DOHH2 (cell line): ENCODE data around the gene PEX5.

Experiments
- H3F3A ChIP-seq: fragments of 200-600 bp; sonication (generic), shearing (Covaris generic); 2 replicates; pipeline ENCODE4 v1.6.0; 2016; ENCODE audit warnings: antibody characterized with exemption, mild to moderate bottlenecking; ENCODE audit not compliant: control insufficient read depth, insufficient read depth
- H3K27ac ChIP-seq: fragments of 200-600 bp; sonication (generic); 2 replicates; pipeline ENCODE4 v1.5.1; 2014; ENCODE audit warnings: low read depth, mild to moderate bottlenecking, low read length, moderate library complexity
- H3K27me3 ChIP-seq: fragments of 200-600 bp; sonication (generic); 2 replicates; pipeline ENCODE4 v1.6.1; 2014; ENCODE audit warnings: mild to moderate bottlenecking, low read length, mixed read lengths; ENCODE audit not compliant: control insufficient read depth
- H3K36me3 ChIP-seq: fragments of 200-600 bp; sonication (generic); 2 replicates; pipeline ENCODE4 v1.6.1; 2014; ENCODE audit warnings: mild to moderate bottlenecking, low read length, moderate library complexity, mixed read lengths; ENCODE audit not compliant: control insufficient read depth
- H3K4me1 ChIP-seq: fragments of 200-600 bp; sonication (generic); 2 replicates; pipeline ENCODE4 v1.6.1; 2014; ENCODE audit warnings: mild to moderate bottlenecking, low read length, mixed read lengths; ENCODE audit not compliant: control insufficient read depth
- H3K4me2 ChIP-seq: fragments of 200-600 bp; sonication (generic); 2 replicates; pipeline ENCODE4 v1.6.0; 2014; ENCODE audit warnings: mild to moderate bottlenecking, low read length, moderate library complexity
- H3K4me3 ChIP-seq: fragments of 200-600 bp; sonication (generic); 2 replicates; pipeline ENCODE4 v1.5.1; 2014; ENCODE audit warnings: mild to moderate bottlenecking, low read length, mixed read lengths
- H3K79me2 ChIP-seq: fragments of 200-600 bp; sonication (generic); 2 replicates; pipeline ENCODE4 v1.6.1; 2014; ENCODE audit warnings: mild to moderate bottlenecking, low read length, mixed read lengths; ENCODE audit not compliant: control insufficient read depth
- H3K9me2 ChIP-seq: fragments of 200-600 bp; sonication (generic); replicated peaks from 2 replicates; pipeline ENCODE4 v1.6.1; 2014; ENCODE audit warnings: mild to moderate bottlenecking, low read length, mixed read lengths; ENCODE audit not compliant: control insufficient read depth
- H3K9me3 ChIP-seq: fragments of 200-600 bp; sonication (generic); 2 replicates; pipeline ENCODE4 v1.6.1; 2014; ENCODE audit warnings: antibody characterized with exemption, low read length, mixed read lengths; ENCODE audit not compliant: control insufficient read depth, insufficient read depth
- H4K20me1 ChIP-seq: fragments of 200-600 bp; sonication (generic); 2 replicates; pipeline ENCODE4 v1.6.0; 2014; ENCODE audit warnings: low read depth, mild to moderate bottlenecking, antibody characterized with exemption, low read length, moderate library complexity; ENCODE audit not compliant: control insufficient read depth, insufficient read depth
- CTCF ChIP-seq: fragments of 200-600 bp; sonication (generic); IDR thresholded peaks from one replicate; pipeline ENCODE4 v1.5.1; 2014; ENCODE audit warnings: antibody characterized with exemption, mild to moderate bottlenecking, low read depth, low read length; ENCODE audit not compliant: poor library complexity, severe bottlenecking
- EZH2phosphoT487 ChIP-seq: fragments of 200-600 bp; sonication (generic); IDR thresholded peaks from 2 replicates; pipeline ENCODE4 v1.6.1; 2017; ENCODE audit warnings: borderline replicate concordance, mild to moderate bottlenecking, antibody characterized with exemption, low read length, moderate library complexity, mixed read lengths

Gene PEX5

GRCh38 chr12:7207866-7208625, 18.6 kb downstream of the PEX5 start:
- Histone ChIP-seq H3K36me3 (peaks cover 94% of the 10 kb centered on the region), H3K9me3 (peaks cover 3% of the 10 kb centered on the region; the same call in 1 of the 2 replicates), H3K27me3 (no peaks in the 10 kb centered on the region), H3K4me3 (no peak overlapping the region), H3K9me2 (no peaks in the 10 kb centered on the region), H3K4me2 (no peak overlapping the region), H3K27ac (no peak overlapping the region), H3K4me1 (peaks cover 28% of the 10 kb centered on the region), H4K20me1 (no peaks in the 10 kb centered on the region), H3F3A (no peaks in the 10 kb centered on the region), H3K79me2 (no peaks in the 10 kb centered on the region)
- no peak for TF ChIP-seq EZH2phosphoT487
- TF ChIP-seq CTCF: no peak

- H3K79me2 ChIP-seq: no peaks in the 10 kb centered on the region
- peaks cover 75% of the 10 kb centered on the region for H3K36me3 ChIP-seq
- no peaks in the 10 kb centered on the region; the same call in 1 of the 2 replicates for H3F3A ChIP-seq
- TF ChIP-seq EZH2phosphoT487: no peak
- TF ChIP-seq CTCF: no peak
- H3K4me1 ChIP-seq: peaks cover 22% of the 10 kb centered on the region
- H4K20me1 ChIP-seq: no peaks in the 10 kb centered on the region
- H3K27me3 ChIP-seq: no peaks in the 10 kb centered on the region
- peaks cover 3% of the 10 kb centered on the region; the same call in 1 of the 2 replicates for H3K9me3 ChIP-seq
- no peak overlapping the region for H3K4me2 ChIP-seq
- no peak overlapping the region for H3K27ac ChIP-seq
- no peak overlapping the region for H3K4me3 ChIP-seq
- H3K9me2 ChIP-seq: no peaks in the 10 kb centered on the region
Observed at GRCh38 chr12:7209958-7210357, 20.5 kb downstream of the PEX5 start.

DNA sequence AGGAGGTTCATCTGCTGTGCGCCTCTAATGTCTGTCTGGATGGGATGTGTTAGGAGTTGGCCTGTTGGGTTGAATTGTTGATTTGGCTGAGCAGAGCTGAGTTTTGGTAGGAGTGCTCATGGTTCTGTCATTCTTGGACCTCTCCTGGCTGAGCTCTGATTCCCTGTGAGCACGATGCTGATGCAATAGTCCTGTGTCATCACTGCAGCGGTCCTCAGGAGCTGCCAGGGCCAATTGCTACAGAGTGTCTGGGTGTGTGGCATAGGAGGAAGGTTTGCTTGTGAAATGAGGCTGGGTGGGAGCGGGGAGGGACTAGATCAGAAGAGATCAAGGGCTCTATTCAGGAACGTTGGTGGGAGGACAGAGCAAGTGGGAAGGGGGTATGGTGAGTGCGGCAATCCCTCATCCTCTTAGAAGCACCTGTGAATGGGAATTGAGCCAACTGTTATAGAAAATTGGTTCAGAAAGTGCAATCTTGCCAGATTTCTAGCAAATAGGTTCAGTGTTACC, 21.2 kb downstream of the PEX5 start:
- H4K20me1 ChIP-seq: no peaks in the 10 kb centered on the region
- H3K27ac ChIP-seq: no peak overlapping the region
- H3F3A ChIP-seq: no peaks in the 10 kb centered on the region; the same call in 1 of the 2 replicates
- TF ChIP-seq CTCF (no peak), EZH2phosphoT487 (no peak)
- no peaks in the 10 kb centered on the region for H3K27me3 ChIP-seq
- no peak overlapping the region for H3K4me2 ChIP-seq
- H3K36me3 ChIP-seq: peaks cover 68% of the 10 kb centered on the region
- no peaks in the 10 kb centered on the region for H3K79me2 ChIP-seq
- H3K9me2 ChIP-seq: no peaks in the 10 kb centered on the region
- H3K4me1 ChIP-seq: peaks cover 16% of the 10 kb centered on the region
- H3K9me3 ChIP-seq: peaks cover 3% of the 10 kb centered on the region; the same call in 1 of the 2 replicates
- no peak overlapping the region for H3K4me3 ChIP-seq
